Immature natural killer cell (primary cell): ENCODE results near the gene PTGER4. TPM values are rescaled to one million over a fixed set of nuclear protein-coding genes. Genes with fewer than 3 reads are reported as not detected.
"Not testable (repeated sequence)": the region's sequence is repeated elsewhere in the genome, so short reads cannot be mapped to it uniquely, and the experiment has no call there.

Experiments used
- DNase-seq, 3 donors: peaks; one replicate each; pipeline ENCODE4 v3.0.0; 2022; ENCODE audit warnings: mixed read lengths in 1 of 3
- H3K27ac Mint-ChIP-seq, 6 donors: one replicate each; pipeline ENCODE4 v1.8.0; 2020; ENCODE audit warnings: mixed read lengths in 6 of 6, mild to moderate bottlenecking in 5 of 6, inconsistent platforms in 4 of 6, moderate library complexity in 3 of 6
- H3K27me3 Mint-ChIP-seq, 3 donors: one replicate each; pipeline ENCODE4 v1.8.0; 2020 to 2021; ENCODE audit warnings: low read depth in 3 of 3, mild to moderate bottlenecking in 3 of 3, mixed read lengths in 3 of 3, moderate library complexity in 3 of 3, inconsistent platforms in 1 of 3
- H3K36me3 Mint-ChIP-seq, 3 donors: one replicate each; pipeline ENCODE4 v1.8.0; 2020; ENCODE audit warnings: mixed read lengths in 3 of 3, inconsistent platforms in 2 of 3, mild to moderate bottlenecking in 2 of 3
- H3K4me1 Mint-ChIP-seq, 2 donors: one replicate each; pipeline ENCODE4 v1.8.0; 2020; ENCODE audit warnings: inconsistent platforms in 2 of 2, mild to moderate bottlenecking in 2 of 2, mixed read lengths in 2 of 2, moderate library complexity in 1 of 2
- H3K4me3 Mint-ChIP-seq, 5 donors: one replicate each; pipeline ENCODE4 v1.8.0; 2020; ENCODE audit warnings: mild to moderate bottlenecking in 5 of 5, mixed read lengths in 5 of 5, inconsistent platforms in 3 of 5, moderate library complexity in 3 of 5
- H3K9me3 Mint-ChIP-seq, 6 donors: one replicate each; pipeline ENCODE4 v1.8.0; 2020; ENCODE audit warnings: mild to moderate bottlenecking in 6 of 6, mixed read lengths in 6 of 6, inconsistent platforms in 4 of 6, moderate library complexity in 3 of 6
- polyA plus RNA-seq, 3 donors: library from polyadenylated mRNA; unstranded; fragments of 300-500 nt; fragmentation: Illumina TruSeq; gene quantifications; one replicate each; pipeline ENCODE4 v1.2.3, GENCODE V29; 2021

The PTGER4 gene
- polyA plus RNA-seq, 3 donors from 2014 or later: 43.5 to 111 (median 70.3) TPM

DNA sequence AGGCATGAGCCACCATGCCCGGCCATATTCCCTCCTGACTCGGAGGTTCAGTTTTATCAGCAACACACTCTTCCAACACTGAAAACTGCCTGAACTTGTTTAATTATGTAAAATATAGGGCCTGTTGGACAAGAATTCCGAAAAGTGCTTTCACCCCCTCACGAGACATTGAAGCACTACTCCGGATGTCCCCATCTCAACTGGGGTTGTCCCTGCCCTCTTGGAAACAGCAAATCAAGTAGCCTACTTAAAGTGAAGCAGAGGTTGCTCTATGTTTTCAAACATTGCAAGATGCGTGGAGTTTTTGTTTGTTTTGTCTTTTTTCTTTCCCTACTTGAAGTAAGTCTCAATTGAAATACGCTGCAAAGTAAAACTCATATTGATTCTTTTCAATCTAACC, 7.6 kb downstream of the PTGER4 start:
- peaks cover 89 to 96% of the 10 kb centered on the region in 2 donors for H3K4me1 Mint-ChIP-seq
- H3K36me3 Mint-ChIP-seq: peaks cover 51 to 66% (median 60%) of the 10 kb centered on the region in 3 donors
- peak overlapping the region; percentile 93 to 100 (median 98) for H3K4me3 Mint-ChIP-seq
- H3K27me3 Mint-ChIP-seq: peaks cover 5 to 18% (median 7%) of the 10 kb centered on the region in 3 donors
- DNase-seq: peak in 1 of 3 donors; percentile 39
- no peaks in the 10 kb centered on the region for H3K9me3 Mint-ChIP-seq
- H3K27ac Mint-ChIP-seq: peak overlapping the region; percentile 86 to 97 (median 93)

DNA sequence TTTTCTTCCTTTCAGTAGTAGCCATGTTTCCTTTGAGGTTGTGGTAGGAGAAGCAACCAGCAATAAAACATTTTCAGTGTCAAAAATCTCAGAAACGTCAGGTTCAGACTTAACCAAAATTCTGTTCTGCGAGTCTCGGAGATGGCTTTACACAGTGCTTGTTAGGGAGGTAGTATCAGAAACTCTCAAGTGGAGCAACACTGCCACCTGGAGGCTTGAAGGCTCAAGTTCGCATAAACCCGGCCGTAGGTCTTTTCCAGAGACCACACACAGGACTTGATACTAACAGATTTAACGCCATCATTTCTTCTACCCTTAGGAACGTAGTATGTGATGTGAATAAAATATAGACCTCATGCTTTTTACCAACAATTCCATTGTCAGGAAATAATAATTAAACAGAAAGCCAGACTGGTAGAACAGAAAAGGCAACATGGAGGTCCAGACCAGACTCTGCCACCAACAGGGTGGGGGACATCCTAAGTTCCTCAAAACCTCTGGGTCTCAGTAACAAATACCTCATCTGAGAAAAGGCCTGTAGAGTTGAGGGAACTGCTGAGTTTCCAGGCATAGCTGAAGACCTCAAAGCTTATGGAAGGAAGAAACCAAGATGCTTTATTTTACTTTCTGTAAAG, 8.5 kb downstream of the PTGER4 start:
- H3K4me1 Mint-ChIP-seq: peaks cover 88 to 95% of the 10 kb centered on the region in 2 donors

DNA sequence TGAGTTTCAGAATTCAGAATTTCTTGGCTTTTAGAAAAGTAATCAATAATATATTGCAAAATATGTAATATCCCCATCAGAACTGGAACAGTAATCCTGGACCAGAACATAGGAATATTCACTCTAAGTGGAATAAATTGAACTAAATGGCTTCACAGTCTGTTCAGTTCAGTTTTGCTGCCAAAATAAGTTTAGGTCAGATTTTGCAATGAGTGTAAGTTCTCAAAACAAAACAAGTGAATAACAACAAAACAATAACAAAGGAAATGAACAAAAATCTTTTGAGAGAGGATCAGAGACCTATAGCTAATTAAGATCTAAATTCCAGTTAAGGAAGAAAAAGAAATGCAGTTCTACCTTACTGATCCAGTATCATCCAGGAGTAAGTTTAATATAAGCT, 9.3 kb downstream of the PTGER4 start:
- Mint-ChIP-seq H3K27me3 (peaks cover 5 to 17% (median 7%) of the 10 kb centered on the region in 3 donors), H3K4me1 (peaks cover 85 to 88% of the 10 kb centered on the region in 2 donors), H3K4me3 (peak overlapping the region; percentile 93 to 100 (median 98)), H3K9me3 (no peaks in the 10 kb centered on the region), H3K36me3 (peaks cover 34 to 55% (median 49%) of the 10 kb centered on the region in 3 donors), H3K27ac (peak overlapping the region; percentile 86 to 97 (median 93))
- DNase-seq: no peak

More for the DNA sequence above, 8.5 kb downstream of the PTGER4 start:
- Mint-ChIP-seq H3K27me3 (peaks cover 5 to 17% (median 7%) of the 10 kb centered on the region in 3 donors), H3K9me3 (no peaks in the 10 kb centered on the region), H3K27ac (peak overlapping the region; percentile 86 to 97 (median 93)), H3K4me3 (peak overlapping the region; percentile 93 to 100 (median 98)), H3K36me3 (peaks cover 42 to 60% (median 55%) of the 10 kb centered on the region in 3 donors)
- peak; percentile 77 to 83 (median 81) for DNase-seq

DNA sequence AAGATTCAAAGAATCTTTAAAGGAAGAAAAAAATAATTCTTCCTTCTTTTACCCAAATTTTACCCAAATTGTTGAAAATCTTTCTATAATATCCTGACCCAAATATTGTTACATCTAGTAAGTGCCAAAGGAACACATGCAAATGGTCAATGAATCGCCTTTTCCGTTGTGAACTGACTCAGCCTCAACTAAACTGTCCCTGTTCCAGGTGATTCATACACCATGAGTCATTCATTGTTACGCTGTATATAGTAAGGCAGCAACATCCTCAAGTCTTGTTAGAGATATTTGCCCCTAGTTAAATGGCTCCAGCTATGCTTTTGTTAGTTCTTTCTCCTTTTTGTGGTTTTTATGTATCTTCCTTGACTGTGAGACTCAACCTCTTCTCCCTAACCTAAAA, 9.7 kb downstream of the PTGER4 start:
- H3K4me1 Mint-ChIP-seq: peaks cover 84 to 86% of the 10 kb centered on the region in 2 donors
- H3K36me3 Mint-ChIP-seq: peaks cover 31 to 57% (median 45%) of the 10 kb centered on the region in 3 donors
- peak overlapping the region; percentile 79 to 97 (median 92) for H3K27ac Mint-ChIP-seq
- H3K9me3 Mint-ChIP-seq: no peaks in the 10 kb centered on the region
- peaks cover 5 to 17% (median 7%) of the 10 kb centered on the region in 3 donors for H3K27me3 Mint-ChIP-seq
- H3K4me3 Mint-ChIP-seq: peak overlapping the region; percentile 93 to 100 (median 98)
- DNase-seq: peak in 1 of 3 donors; percentile 42

DNA sequence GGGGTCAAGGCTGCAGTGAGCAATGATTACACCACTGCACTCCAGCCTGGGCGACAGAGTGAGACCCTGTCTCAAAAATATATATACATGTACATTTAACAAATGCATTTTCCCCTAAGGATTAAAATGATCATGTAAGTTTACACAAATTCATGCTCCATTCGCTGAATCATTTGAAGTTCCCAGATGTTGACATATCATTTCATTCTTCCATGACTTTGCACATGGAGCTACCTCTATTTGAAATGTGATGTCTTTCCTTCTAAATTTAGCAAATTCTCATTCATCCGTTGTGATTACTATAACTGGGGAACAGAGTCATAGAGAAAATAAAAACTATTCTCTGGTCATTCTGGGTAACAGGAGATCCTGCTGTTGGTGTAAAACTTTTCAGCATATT, 10.6 kb downstream of the PTGER4 start:
- Mint-ChIP-seq H3K27me3 (peaks cover 5 to 17% (median 11%) of the 10 kb centered on the region in 3 donors), H3K9me3 (no peaks in the 10 kb centered on the region), H3K27ac (peak overlapping the region; percentile 30 to 97 (median 74)), H3K4me3 (peak overlapping the region; percentile 26 to 93 (median 58)), H3K36me3 (peaks cover 34 to 61% (median 46%) of the 10 kb centered on the region in 3 donors), H3K4me1 (peaks cover 81 to 82% of the 10 kb centered on the region in 2 donors)
- no peak for DNase-seq

DNA sequence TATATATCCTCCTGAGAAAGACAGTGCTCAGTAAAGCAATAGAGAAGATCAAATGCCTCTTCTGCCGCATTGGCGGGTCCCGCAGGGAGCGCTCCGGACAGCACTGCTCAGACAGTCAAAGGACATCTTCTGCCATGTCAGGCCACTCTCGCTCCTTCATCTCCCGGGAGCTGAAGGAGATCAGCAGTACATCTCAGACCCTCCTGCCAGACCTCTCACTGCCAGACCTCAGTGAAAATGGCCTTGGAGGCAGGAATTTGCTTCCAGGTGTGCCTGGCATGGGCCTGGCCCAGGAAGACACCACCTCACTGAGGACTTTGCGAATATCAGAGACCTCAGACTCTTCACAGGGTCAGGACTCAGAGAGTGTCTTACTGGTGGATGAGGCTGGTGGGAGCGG, 12.2 kb downstream of the PTGER4 start:
- H3K36me3 Mint-ChIP-seq: peaks cover 40 to 59% (median 44%) of the 10 kb centered on the region in 3 donors
- H3K27me3 Mint-ChIP-seq: peaks cover 3 to 21% (median 11%) of the 10 kb centered on the region in 3 donors
- DNase-seq: no peak
- no peaks in the 10 kb centered on the region for H3K9me3 Mint-ChIP-seq
- peaks cover 68 to 80% of the 10 kb centered on the region in 2 donors for H3K4me1 Mint-ChIP-seq
- H3K27ac Mint-ChIP-seq: peak overlapping the region; percentile 75 to 92 (median 82)
- peak overlapping the region; percentile 9 to 58 (median 21) for H3K4me3 Mint-ChIP-seq

DNA sequence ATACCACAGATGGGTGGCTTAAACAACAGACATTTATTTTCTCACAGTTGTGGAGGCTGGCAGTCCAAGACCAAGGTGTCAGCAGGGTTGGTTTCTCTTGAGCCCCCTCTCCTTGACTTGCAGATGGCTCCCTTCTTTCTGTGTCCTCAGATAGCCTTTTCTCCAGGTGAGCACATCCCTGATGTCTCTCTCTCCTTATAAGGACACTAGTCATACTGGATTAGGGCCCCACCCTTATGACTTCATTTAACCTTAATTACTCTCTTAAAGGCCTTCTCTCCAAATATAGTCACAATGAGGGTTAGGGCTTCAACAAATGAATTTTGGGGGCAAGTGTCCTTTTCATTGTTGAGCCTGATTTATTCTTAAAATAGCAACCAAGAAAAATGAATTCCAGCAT, 14.7 kb downstream of the PTGER4 start:
- Mint-ChIP-seq H3K27me3 (peaks cover 0 to 14% (median 11%) of the 10 kb centered on the region in 3 donors), H3K36me3 (peaks cover 43 to 60% (median 43%) of the 10 kb centered on the region in 3 donors), H3K27ac (peak overlapping the region in 3 of 6 donors; percentile 50 to 57 (median 53)), H3K4me3 (no peak overlapping the region), H3K4me1 (peaks cover 43 to 56% of the 10 kb centered on the region in 2 donors), H3K9me3 (no peaks in the 10 kb centered on the region)
- DNase-seq: no peak

DNA sequence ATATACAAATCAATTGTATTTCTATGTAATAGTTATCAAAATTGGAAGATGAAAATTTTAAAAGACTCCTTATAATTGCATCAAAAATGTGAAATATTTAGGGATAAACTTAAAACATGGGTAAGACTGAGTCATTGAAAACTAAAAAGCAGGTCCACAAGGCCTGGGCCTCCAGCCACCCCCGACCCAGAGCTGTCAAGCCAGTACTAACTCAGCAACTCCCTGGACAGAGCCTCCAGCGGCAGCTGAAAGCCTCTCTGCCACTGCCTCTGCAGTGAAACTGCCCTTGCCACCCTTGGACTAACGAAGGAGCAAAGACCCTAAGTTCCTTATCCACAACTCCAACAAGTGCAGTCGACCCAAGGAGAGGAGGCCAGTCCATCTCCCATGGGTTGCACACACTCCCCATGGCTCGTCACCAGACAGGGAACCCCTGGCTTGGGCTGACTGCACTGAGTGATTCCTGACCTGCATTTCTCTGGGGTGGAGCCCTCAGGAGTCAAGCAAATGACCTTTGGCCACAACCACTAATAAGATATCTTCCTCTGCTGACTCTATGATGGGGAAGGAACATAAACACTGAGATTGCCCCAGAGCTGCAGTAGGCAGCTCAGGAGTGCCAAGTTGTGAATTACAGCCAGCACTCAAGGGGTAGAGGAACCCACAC, 20.5 kb downstream of the PTGER4 start:
- peaks cover 9 to 15% of the 10 kb centered on the region in 2 donors for H3K4me1 Mint-ChIP-seq
- H3K27ac Mint-ChIP-seq: no peak overlapping the region
- peaks cover 71 to 82% (median 81%) of the 10 kb centered on the region in 3 donors for H3K36me3 Mint-ChIP-seq
- H3K27me3 Mint-ChIP-seq: peaks cover 0 to 4% (median 3%) of the 10 kb centered on the region in 3 donors
- DNase-seq: no peak
- peaks cover 10 to 45% (median 41%) of the 10 kb centered on the region in 6 donors for H3K9me3 Mint-ChIP-seq
- H3K4me3 Mint-ChIP-seq: no peak overlapping the region

DNA sequence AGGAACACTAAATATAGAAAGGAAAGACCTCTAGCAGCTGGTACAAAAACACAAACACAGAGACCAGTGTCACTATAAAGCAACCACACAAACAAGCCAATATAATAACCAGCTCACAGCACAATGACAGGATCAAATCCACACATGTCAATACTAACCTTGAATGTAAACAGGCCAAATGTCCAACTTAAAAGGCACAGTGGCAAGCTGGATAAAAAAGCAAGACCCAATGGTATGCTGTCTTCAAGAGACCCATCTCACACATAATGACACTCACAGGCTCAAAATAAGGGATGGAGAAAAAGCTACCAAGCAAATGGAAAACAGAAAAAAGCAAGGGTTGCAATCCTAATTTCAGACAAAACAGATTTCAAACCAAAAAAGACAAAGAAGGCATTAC, 22.3 kb downstream of the PTGER4 start:
- not testable (repeated sequence) for H3K27me3 Mint-ChIP-seq, H3K4me1 Mint-ChIP-seq, H3K4me3 Mint-ChIP-seq, H3K27ac Mint-ChIP-seq, DNase-seq
- peaks cover 10 to 58% (median 44%) of the 10 kb centered on the region in 6 donors for H3K9me3 Mint-ChIP-seq
- H3K36me3 Mint-ChIP-seq: peaks cover 74 to 84% (median 83%) of the 10 kb centered on the region in 3 donors

DNA sequence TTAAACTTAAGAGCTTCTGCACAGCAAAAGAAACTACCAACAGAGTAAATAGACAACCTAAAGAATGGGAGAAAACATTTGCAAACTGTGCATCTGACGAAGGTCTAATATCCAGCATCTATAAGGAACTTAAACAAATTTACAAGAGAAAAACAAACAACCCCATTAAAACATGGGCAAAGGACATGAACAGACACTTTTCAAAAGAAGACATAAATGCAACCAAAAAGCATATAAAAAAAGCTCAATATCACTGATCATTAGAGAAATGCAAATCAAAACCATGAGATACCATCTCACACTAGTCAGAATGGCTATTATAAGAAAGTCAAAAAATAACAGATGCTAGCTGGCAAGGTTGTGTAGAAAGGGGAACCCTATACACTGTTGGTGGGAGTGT, 25.8 kb downstream of the PTGER4 start:
- Mint-ChIP-seq H3K36me3 (peaks cover 70 to 83% (median 79%) of the 10 kb centered on the region in 3 donors), H3K9me3 (peaks cover 10 to 72% (median 55%) of the 10 kb centered on the region in 6 donors)
- H3K4me1 Mint-ChIP-seq, H3K27me3 Mint-ChIP-seq, H3K27ac Mint-ChIP-seq, DNase-seq, H3K4me3 Mint-ChIP-seq: not testable (repeated sequence)

DNA sequence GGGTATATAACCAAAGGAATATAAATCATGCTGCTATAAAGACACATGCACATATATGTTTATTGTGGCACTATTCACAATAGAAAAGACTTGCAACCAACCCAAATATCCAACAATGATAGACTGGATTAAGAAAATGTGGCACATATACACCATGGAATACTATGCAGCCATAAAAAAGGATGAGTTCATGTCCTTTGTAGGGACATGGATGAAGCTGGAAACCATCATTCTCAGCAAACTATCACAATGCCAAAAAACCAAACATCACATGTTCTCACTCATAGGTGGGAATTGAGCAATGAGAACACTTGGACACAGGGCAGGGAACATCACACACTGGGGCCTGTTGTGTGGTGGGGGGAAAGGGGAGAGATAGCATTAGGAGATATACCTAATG, 30.9 kb downstream of the PTGER4 start:
- Mint-ChIP-seq H3K9me3 (peaks cover 0 to 27% (median 13%) of the 10 kb centered on the region in 6 donors), H3K36me3 (peaks cover 22 to 46% (median 41%) of the 10 kb centered on the region in 3 donors)
- not testable (repeated sequence) for H3K4me1 Mint-ChIP-seq, DNase-seq, H3K27ac Mint-ChIP-seq, H3K4me3 Mint-ChIP-seq, H3K27me3 Mint-ChIP-seq

DNA sequence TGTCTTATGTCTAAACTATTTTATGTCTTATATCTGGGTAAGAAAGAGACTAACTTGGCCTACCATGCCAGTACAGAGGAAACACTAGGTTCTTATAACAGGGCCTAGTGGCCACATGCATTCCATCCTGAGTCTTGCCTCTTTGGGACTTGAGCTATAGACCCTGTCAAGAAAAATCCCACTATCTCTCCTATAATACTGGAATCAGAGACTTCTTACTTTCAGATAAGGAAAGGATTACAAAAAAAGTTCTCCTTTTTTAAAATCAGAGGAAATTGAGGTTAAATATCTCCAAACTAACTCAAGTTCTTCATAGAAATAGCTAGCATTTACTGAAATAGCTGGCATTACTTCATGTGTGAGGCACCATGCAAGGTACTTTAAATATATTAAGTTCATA, 34.3 kb downstream of the PTGER4 start:
- Mint-ChIP-seq H3K4me3 (no peak overlapping the region), H3K27me3 (no peaks in the 10 kb centered on the region), H3K4me1 (peaks cover 5 to 16% of the 10 kb centered on the region in 2 donors), H3K36me3 (peaks cover 0 to 28% (median 16%) of the 10 kb centered on the region in 3 donors), H3K27ac (no peak overlapping the region), H3K9me3 (peaks cover 0 to 8% (median 3%) of the 10 kb centered on the region in 6 donors)
- DNase-seq: no peak

DNA sequence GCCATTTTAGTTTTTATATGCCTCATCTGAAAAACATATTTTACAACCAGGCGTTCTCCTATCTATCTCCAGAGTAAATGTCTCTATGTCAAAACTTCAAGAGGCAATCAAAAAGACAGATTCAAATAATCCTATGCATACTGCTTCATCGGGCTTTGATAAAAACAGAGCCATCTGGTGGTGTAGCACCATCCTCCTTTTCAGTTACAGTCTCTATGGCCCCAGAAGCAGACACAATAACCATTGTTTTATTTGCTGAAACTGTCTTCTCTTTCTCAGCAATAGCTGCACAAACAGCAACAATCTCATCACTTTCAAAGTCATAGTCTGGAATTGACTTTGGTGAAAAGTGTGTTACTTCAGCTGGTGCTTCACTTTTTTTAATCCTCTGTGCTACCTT, 36.3 kb downstream of the PTGER4 start:
- Mint-ChIP-seq H3K4me1 (peaks cover 5 to 16% of the 10 kb centered on the region in 2 donors), H3K27ac (peak overlapping the region in 2 of 6 donors; percentile 7 to 25), H3K9me3 (no peaks in the 10 kb centered on the region), H3K27me3 (peaks cover 0 to 2% (median 0%) of the 10 kb centered on the region in 3 donors), H3K36me3 (peaks cover 8 to 29% (median 22%) of the 10 kb centered on the region in 3 donors), H3K4me3 (no peak overlapping the region)
- DNase-seq: no peak

DNA sequence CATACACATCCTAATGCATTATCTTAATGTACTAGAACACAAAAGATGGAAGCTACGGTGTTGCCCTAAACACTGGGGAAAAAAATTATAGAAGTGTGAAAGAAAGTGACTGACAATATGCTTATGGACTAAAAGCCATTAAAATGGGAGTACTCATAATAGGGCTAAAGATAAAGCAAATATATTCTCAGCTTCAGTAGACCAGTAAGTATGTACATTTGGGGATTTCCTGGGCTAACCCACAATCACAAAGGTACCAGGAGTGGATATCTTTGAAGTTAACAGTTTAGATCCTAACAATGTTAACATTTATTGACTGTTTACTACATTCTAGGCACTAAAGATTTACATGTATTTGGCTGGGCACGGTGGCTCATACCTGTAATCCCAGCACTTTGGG, 36.9 kb downstream of the PTGER4 start:
- Mint-ChIP-seq H3K27me3 (peaks cover 0 to 3% (median 0%) of the 10 kb centered on the region in 3 donors), H3K36me3 (peaks cover 14 to 33% (median 25%) of the 10 kb centered on the region in 3 donors), H3K4me3 (no peak overlapping the region), H3K9me3 (peaks cover 0 to 4% (median 0%) of the 10 kb centered on the region in 6 donors), H3K27ac (no peak overlapping the region), H3K4me1 (peaks cover 9 to 16% of the 10 kb centered on the region in 2 donors)
- DNase-seq: no peak
